ENCODE data around the gene GEMIN5. TPM values are rescaled to one million over a fixed set of nuclear protein-coding genes. Genes with fewer than 3 reads are reported as not detected.

The GEMIN5 gene
- total and polyA plus RNA-seq, 2 of the 8 experiments (the other 6 are each of a cell fraction or from before 2014, with no cell fraction given) = 12.8 to 47.0 TPM

DNA sequence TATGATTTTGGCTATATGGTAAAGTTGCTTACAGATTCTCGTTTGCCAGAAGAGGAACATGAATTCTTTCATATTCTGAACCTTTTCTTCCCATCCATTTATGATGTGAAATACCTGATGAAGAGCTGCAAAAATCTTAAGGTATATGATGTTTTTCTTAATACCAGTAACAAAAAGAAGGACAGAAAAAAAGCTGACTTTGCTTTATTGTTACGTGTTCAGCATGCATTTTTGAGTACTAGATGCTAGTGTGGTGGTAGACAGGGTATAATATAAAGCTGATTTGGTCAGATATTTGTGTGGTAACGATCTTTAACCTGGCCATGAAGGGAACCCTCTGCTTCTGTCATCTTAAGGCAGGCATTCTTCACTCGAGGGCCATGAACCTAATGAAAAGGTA lies 66.3 kb downstream of the GEMIN5 start:
- Histone ChIP-seq H3K18ac (ENCODE audit: extremely low read depth, low read length) (no peak overlapping the region), H4K5ac (ENCODE audit: insufficient read length, low read depth, low read length) (no peak overlapping the region), H3K23ac (ENCODE audit: insufficient read length) (no peak overlapping the region), H2BK15ac (ENCODE audit: low read length) (no peak overlapping the region), H3K4me3 (ENCODE audit: extremely low read depth in 1 of 4, insufficient read depth in 2 of 4, low read depth in 3 of 4, low read length in 4 of 4) (no peak overlapping the region), H3K36me3 (ENCODE audit: control insufficient read depth in 2 of 4, insufficient read depth in 4 of 4, low read length in 3 of 4) (peaks cover 15 to 61% (median 40%) of the 10 kb centered on the region in 4 experiments), H4K91ac (replicated peaks; ENCODE audit: insufficient read length, low read length) (no peak overlapping the region), H3K56ac (replicated peaks; ENCODE audit: insufficient read length, low read depth, low read length) (no peak overlapping the region), H3K4me1 (replicated peaks in 1 of 4; ENCODE audit: control insufficient read depth in 3 of 4, insufficient read depth in 4 of 4, low read length in 3 of 4) (no peaks in the 10 kb centered on the region), H2BK20ac (ENCODE audit: low read length) (no peak overlapping the region), H3K27me3 (replicated peaks in 1 of 4; ENCODE audit: control insufficient read depth in 3 of 4, extremely low read depth in 1 of 4, insufficient read depth in 3 of 4, low read length in 3 of 4) (no peaks in the 10 kb centered on the region; a peak in 1 of 7 replicates), H3K14ac (ENCODE audit: insufficient read length) (no peak overlapping the region), H3K79me1 (ENCODE audit: low read depth, low read length) (no peaks in the 10 kb centered on the region; the same call in 1 of the 2 replicates), H3K9ac (replicated peaks in 1 of 4; ENCODE audit: extremely low read depth in 1 of 4, low read depth in 3 of 4, low read length in 3 of 4) (no peak overlapping the region), H3K27ac (ENCODE audit: low read depth, low read length) (no peak overlapping the region), H3K79me2 (ENCODE audit: control insufficient read depth in 1 of 2, insufficient read depth in 2 of 2, low read length in 2 of 2) (no peaks in the 10 kb centered on the region), H2BK120ac (replicated peaks; ENCODE audit: low read depth, low read length) (no peak overlapping the region), H2AFZ (ENCODE audit: low read length) (no peak overlapping the region), H3K4ac (replicated peaks; ENCODE audit: insufficient read length, low read depth, low read length) (no peak overlapping the region), H2BK12ac (ENCODE audit: low read depth, low read length) (no peak overlapping the region), H3K9me3 (ENCODE audit: insufficient read depth in 2 of 2, low read depth in 1 of 2, low read length in 1 of 2) (no peaks in the 10 kb centered on the region), H3K23me2 (ENCODE audit: low read depth, low read length) (no peaks in the 10 kb centered on the region), H2BK5ac (ENCODE audit: low read depth, low read length) (no peak overlapping the region), H4K8ac (ENCODE audit: extremely low read depth, insufficient read depth, low read length) (no peak overlapping the region), H4K20me1 (replicated peaks in 1 of 2; ENCODE audit: control insufficient read depth in 1 of 2, insufficient read depth in 2 of 2, low read length in 2 of 2) (peaks cover 0 to 4% of the 10 kb centered on the region in 2 experiments), H2AK5ac (ENCODE audit: low read depth, low read length) (no peak overlapping the region), H3K4me2 (ENCODE audit: insufficient read depth in 1 of 2, low read depth in 2 of 2, low read length in 2 of 2) (no peak overlapping the region)
- FAIRE-seq (no peak), DNase-seq (ENCODE audit: low read depth in 1 of 2, low spot score in 2 of 2) (no peak)
- WGBS, 2 experiments (ENCODE audit: extremely low coverage in 1 of 2, insufficient coverage in 1 of 2, insufficient read length in 1 of 2, insufficient replicate concordance in 2 of 2, low coverage in 1 of 2, low lambda C conversion rate in 2 of 2, missing lambda C conversion rate in 1 of 2) = 94% methylated on average over 4 of the region's 4 CpGs; no CpG with 5 or more reads in 1 of the 2 experiments
- TF ChIP-seq MAFK (IDR thresholded peaks at IDR 0.05; ENCODE audit: low read depth, low read length) (peak; percentile 50; the same call in 1 of the 2 replicates), BRCA1 (IDR thresholded peaks at IDR 0.05; ENCODE audit: low read depth, low read length) (no peak)
- ChIA-PET CTCF (ENCODE audit: partially characterized antibody) (interaction anchor here (0.7 to 1.1 kb wide), 4 partner anchors 14 to 313 kb away, joined by 3 to 4 read pairs (median 4); partner anchors contain the start of gene CNOT8), POLR2A (ENCODE audit: partially characterized antibody) (interaction anchor here (1.9 to 2.1 kb wide), 2 partner anchors 13 kb away, joined by 4 to 7 read pairs; partner anchors contain the start of gene CNOT8)

Measured in H1 (cell line).